NCI-H69 (cell line): ENCODE results near the gene ZC3H18.
"Not testable (repeated sequence)": the region's sequence is repeated elsewhere in the genome, so short reads cannot be mapped to it uniquely, and the experiment has no call there.

Experiments used
- DNase-seq: peaks from one replicate; lab custom pipeline; 2025; lab: John Stamatoyannopoulos, UW

The ZC3H18 gene

GRCh38 chr16:88654363-88655052 lies 84.3 kb downstream of the ZC3H18 start:
- DNase-seq, result no peak

- peak; percentile 3 for DNase-seq
Measured at GRCh38 chr16:88655053-88655732, 85.0 kb downstream of the ZC3H18 start.

GRCh38 chr16:88655733-88656281 lies 85.6 kb downstream of the ZC3H18 start:
- DNase-seq, result no peak

GRCh38 chr16:88656291-88656980 lies 86.2 kb downstream of the ZC3H18 start:
- DNase-seq, result no peak

GRCh38 chr16:88657371-88657770 lies 87.2 kb downstream of the ZC3H18 start:
- DNase-seq, result no peak

- no peak for DNase-seq
Measured at GRCh38 chr16:88658714-88659113, 88.5 kb downstream of the ZC3H18 start.

- DNase-seq, result no peak
Measured at GRCh38 chr16:88659160-88659559, 89.0 kb downstream of the ZC3H18 start.

GRCh38 chr16:88661468-88661867 lies 91.3 kb downstream of the ZC3H18 start:
- DNase-seq, result no peak

- DNase-seq, result no peak
Measured at GRCh38 chr16:88662222-88662842, 92.1 kb downstream of the ZC3H18 start.

GRCh38 chr16:88662843-88663606 lies 92.8 kb downstream of the ZC3H18 start, which contains the start of gene MVD:
TSS of gene MVD (minus strand) at chr16:88663091. CDS start at chr16:88663080, 11 bp downstream.
- DNase-seq, result peak; percentile 95

GRCh38 chr16:88665148-88665547 lies 94.9 kb downstream of the ZC3H18 start:
- no peak for DNase-seq

GRCh38 chr16:88665570-88665969 lies 95.4 kb downstream of the ZC3H18 start:
- no peak for DNase-seq

GRCh38 chr16:88667461-88667860 lies 97.3 kb downstream of the ZC3H18 start:
- DNase-seq, result no peak

GRCh38 chr16:88669493-88669892 lies 99.3 kb downstream of the ZC3H18 start:
- not testable (repeated sequence) for DNase-seq

GRCh38 chr16:88669980-88670379 lies 99.8 kb downstream of the ZC3H18 start:
- no peak for DNase-seq

- DNase-seq, result no peak
Measured at GRCh38 chr16:88671806-88672205, 101.6 kb downstream of the ZC3H18 start.

- peak; percentile 23 for DNase-seq
Measured at GRCh38 chr16:88672776-88673175, 102.6 kb downstream of the ZC3H18 start.

- no peak for DNase-seq
Measured at GRCh38 chr16:88673716-88674379, 103.6 kb downstream of the ZC3H18 start.

- no peak for DNase-seq
Measured at GRCh38 chr16:88676502-88677242, 106.5 kb downstream of the ZC3H18 start.

- no peak for DNase-seq
Measured at GRCh38 chr16:88677721-88678120, 107.5 kb downstream of the ZC3H18 start.
